Stomach (tissue), 4 donors: ENCODE results near the gene PIGR.

Experiments
- CTCF ChIP-seq, 7 experiments: fragments of 450-650 bp in 4 of 7; fragments of 200-600 bp in 3 of 7; sonication (generic) in 3 of 7; IDR thresholded peaks; one replicate each; pipeline ENCODE4 v1.5.1; 2016 to 2019; ENCODE audit warnings: antibody characterized with exemption in 7 of 7, control low read depth in 2 of 7, mild to moderate bottlenecking in 1 of 7
- EP300 ChIP-seq: sonication (generic); formaldehyde crosslinking; IDR thresholded peaks from one replicate; pipeline ENCODE4 v1.6.1; 2017; ENCODE audit warnings: antibody characterized with exemption
- POLR2A ChIP-seq, 4 donors: fragments of 450-650 bp; IDR thresholded peaks; one replicate each; pipeline ENCODE4 v1.6.1; 2016; ENCODE audit warnings: antibody characterized with exemption in 4 of 4, control low read depth in 2 of 4, mild to moderate bottlenecking in 1 of 4, moderate library complexity in 1 of 4
- POLR2AphosphoS5 ChIP-seq, 3 donors: sonication (generic); formaldehyde crosslinking; IDR thresholded peaks; one replicate each; pipeline ENCODE4 v1.6.1; 2016; ENCODE audit warnings: antibody characterized with exemption in 3 of 3

GRCh38 chr1:206939131-206939530 lies 7.1 kb downstream of the PIGR start:
- TF ChIP-seq CTCF (IDR thresholded peaks at IDR 0.05): no peak
- no peak for TF ChIP-seq POLR2A (IDR thresholded peaks at IDR 0.05)
- no peak for TF ChIP-seq POLR2AphosphoS5 (IDR thresholded peaks at IDR 0.05)
- no peak for TF ChIP-seq EP300
